Colonic mucosa (tissue), 4 donors: ENCODE data around the gene SIRT7. TPM values are rescaled to one million over a fixed set of nuclear protein-coding genes. Genes with fewer than 3 reads are reported as not detected.

ENCODE experiments used
- DNase-seq: peaks from one replicate; pipeline ENCODE4 v3.0.0-alpha.2; 2020
- H3K27ac ChIP-seq: fragments of 200-600 bp; one replicate; pipeline ENCODE4 v1.8.0; 2021
- H3K27me3 ChIP-seq: fragments of 200-600 bp; one replicate; pipeline ENCODE4 v1.8.0; 2021
- H3K36me3 ChIP-seq: fragments of 200-600 bp; one replicate; pipeline ENCODE4 v1.8.0; 2021
- H3K4me1 ChIP-seq: fragments of 200-600 bp; one replicate; pipeline ENCODE4 v1.8.0; 2021; ENCODE audit warnings: mild to moderate bottlenecking
- H3K4me3 ChIP-seq: fragments of 200-600 bp; one replicate; pipeline ENCODE4 v1.8.0; 2021
- H3K9ac ChIP-seq, 2 donors: one replicate each; pipeline ENCODE4 v1.7.0; 2013; ENCODE audit warnings: control low read depth in 2 of 2, low read depth in 2 of 2, low read length in 2 of 2
- H3K9me3 ChIP-seq: fragments of 200-600 bp; one replicate; pipeline ENCODE4 v1.8.0; 2021
- intact Hi-C: fragments of 100-400 bp; cut with DNase I; formaldehyde crosslinking; loops from one replicate; pipeline ENCODE4 v1.14.1; 2022
- total RNA-seq, 2 donors: library from RNA; stranded (reverse); fragmentation: NEBNext Ultra II Directional in 1 of 2; extraction: Animal tissue kit (Norgen Biotek cat#: 25700) in 1 of 2; gene quantifications; one replicate each; pipeline ENCODE4 v1.2.1, GENCODE V29; 2021
- TF ChIP-seq, protein P1 (sequence below): fragments of 200-600 bp; IDR thresholded peaks from one replicate; pipeline ENCODE4 v1.8.0; 2022; ENCODE audit warnings: antibody characterized with exemption, mild to moderate bottlenecking
- donor health status: healthy.
- donor health status: DM: no; HTN: no; CAD: no.
- donor health status: DM: no; HTN: no; CAD: no.

The SIRT7 gene
- total RNA-seq, 2 donors from 2014 or later: 43.3 to 81.9 TPM

DNA sequence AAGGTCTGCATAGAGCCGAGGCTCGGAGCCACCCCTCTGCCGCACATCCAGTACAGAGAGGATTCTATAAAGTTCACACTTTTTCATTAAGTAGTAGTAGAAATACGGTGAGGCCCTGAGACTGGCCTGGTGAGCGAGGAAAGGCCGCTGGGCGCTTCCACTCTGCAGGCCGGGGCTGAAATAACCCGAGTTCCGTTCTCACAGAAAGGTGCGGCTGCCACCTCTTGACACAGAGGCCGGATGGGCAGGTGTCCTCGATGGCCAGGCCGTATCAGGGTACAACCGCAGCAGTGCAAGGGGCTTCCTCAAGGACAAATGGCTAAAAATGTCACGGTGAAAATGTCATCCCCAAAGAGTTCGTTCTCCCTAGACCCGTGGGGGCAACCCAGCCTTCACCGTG is 6.0 kb downstream of the SIRT7 start:
- Histone ChIP-seq H3K4me1 (peaks cover 5% of the 10 kb centered on the region), H3K9ac (no peak overlapping the region), H3K4me3 (no peak overlapping the region), H3K36me3 (peaks cover 13% of the 10 kb centered on the region), H3K9me3 (no peaks in the 10 kb centered on the region), H3K27me3 (no peaks in the 10 kb centered on the region), H3K27ac (no peak overlapping the region)
- TF ChIP-seq, protein P1, sequence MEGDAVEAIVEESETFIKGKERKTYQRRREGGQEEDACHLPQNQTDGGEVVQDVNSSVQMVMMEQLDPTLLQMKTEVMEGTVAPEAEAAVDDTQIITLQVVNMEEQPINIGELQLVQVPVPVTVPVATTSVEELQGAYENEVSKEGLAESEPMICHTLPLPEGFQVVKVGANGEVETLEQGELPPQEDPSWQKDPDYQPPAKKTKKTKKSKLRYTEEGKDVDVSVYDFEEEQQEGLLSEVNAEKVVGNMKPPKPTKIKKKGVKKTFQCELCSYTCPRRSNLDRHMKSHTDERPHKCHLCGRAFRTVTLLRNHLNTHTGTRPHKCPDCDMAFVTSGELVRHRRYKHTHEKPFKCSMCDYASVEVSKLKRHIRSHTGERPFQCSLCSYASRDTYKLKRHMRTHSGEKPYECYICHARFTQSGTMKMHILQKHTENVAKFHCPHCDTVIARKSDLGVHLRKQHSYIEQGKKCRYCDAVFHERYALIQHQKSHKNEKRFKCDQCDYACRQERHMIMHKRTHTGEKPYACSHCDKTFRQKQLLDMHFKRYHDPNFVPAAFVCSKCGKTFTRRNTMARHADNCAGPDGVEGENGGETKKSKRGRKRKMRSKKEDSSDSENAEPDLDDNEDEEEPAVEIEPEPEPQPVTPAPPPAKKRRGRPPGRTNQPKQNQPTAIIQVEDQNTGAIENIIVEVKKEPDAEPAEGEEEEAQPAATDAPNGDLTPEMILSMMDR: peak; percentile 6
- DNase-seq: no peak
- intact Hi-C loops: no loop called here

DNA sequence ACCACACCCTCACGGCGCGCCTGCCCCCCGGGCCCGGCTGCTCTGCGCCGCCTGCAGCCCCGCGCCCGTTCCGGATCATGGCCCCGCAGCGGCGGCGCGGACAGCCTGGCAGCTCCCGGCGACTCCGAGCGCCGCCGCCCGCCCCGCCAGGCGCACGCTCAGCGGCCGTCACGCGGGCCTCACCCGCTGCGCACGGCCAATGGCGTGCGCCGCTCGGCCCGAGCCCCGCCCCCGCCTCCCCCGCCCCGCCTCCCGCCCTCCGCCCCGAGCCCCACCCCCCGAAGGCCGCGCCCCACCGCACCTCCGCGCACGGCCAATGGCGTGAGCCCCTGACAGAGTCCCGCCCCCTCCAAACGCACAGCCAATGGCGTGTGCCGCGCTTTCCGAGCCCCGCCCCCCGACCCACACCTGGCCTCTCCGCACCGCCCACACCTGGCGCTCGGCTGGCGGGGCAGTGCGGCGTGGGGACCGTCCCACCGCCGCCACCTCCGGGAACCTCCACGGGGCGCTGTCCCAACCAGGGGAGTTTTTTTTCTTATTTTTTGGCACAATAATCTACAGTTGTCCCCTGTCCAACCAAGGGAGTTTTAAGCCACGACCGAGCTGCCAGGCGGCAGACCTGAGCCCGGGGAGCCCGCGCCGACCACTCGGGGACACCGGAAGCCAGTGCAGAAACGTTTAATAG is 6.6 kb downstream of the SIRT7 start, which contains the start of gene PCYT2:
Gene PCYT2 (minus strand): TSS at position 123 of the 685 bp plus-strand sequence. CDS start 44 bp downstream, at position 79.
- Histone ChIP-seq H3K9ac (peak within 1 kb of the TSS; percentile 80 to 83), H3K4me1 (no peaks in the 10 kb centered on the region), H3K36me3 (peaks cover 13% of the 10 kb centered on the region), H3K27me3 (no peaks in the 10 kb centered on the region), H3K9me3 (no peaks in the 10 kb centered on the region), H3K27ac (peak within 1 kb of the TSS; percentile 71), H3K4me3 (peak within 1 kb of the TSS; percentile 95)
- peak; percentile 95 for DNase-seq
- TF ChIP-seq, protein P1: peak; percentile 15
- intact Hi-C loops: no loop called here

DNA sequence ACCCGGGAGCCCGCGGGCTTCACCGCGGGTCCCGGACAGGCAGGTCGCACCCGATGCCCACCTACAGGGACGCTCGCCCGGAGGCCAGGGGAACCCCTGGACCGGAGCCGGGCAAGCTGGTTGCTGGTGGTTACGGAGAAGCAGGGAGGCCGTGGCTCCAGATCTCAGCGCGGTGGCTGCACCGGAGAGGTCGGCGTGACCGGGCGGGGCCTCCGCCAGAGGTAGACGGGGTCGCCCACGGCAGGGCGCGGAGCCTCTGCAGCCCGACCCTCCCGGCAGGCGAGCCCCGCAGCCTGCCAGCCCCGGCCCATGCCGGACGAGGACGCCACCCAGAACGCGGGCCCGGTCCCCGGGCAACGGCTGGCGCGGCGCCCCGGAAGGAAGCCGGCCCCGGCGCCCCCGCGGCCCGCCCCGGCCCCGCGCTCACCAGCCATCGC is 7.1 kb downstream of the SIRT7 start:
- peaks cover 13% of the 10 kb centered on the region for H3K36me3 ChIP-seq
- no peaks in the 10 kb centered on the region for H3K27me3 ChIP-seq
- no peaks in the 10 kb centered on the region for H3K4me1 ChIP-seq
- intact Hi-C loops: no loop called here
- TF ChIP-seq, protein P1: no peak
- H3K27ac ChIP-seq: peak overlapping the region; percentile 71
- H3K4me3 ChIP-seq: peak overlapping the region; percentile 95
- H3K9me3 ChIP-seq: no peaks in the 10 kb centered on the region
- H3K9ac ChIP-seq: peak overlapping the region; percentile 80 to 83
- DNase-seq: no peak

DNA sequence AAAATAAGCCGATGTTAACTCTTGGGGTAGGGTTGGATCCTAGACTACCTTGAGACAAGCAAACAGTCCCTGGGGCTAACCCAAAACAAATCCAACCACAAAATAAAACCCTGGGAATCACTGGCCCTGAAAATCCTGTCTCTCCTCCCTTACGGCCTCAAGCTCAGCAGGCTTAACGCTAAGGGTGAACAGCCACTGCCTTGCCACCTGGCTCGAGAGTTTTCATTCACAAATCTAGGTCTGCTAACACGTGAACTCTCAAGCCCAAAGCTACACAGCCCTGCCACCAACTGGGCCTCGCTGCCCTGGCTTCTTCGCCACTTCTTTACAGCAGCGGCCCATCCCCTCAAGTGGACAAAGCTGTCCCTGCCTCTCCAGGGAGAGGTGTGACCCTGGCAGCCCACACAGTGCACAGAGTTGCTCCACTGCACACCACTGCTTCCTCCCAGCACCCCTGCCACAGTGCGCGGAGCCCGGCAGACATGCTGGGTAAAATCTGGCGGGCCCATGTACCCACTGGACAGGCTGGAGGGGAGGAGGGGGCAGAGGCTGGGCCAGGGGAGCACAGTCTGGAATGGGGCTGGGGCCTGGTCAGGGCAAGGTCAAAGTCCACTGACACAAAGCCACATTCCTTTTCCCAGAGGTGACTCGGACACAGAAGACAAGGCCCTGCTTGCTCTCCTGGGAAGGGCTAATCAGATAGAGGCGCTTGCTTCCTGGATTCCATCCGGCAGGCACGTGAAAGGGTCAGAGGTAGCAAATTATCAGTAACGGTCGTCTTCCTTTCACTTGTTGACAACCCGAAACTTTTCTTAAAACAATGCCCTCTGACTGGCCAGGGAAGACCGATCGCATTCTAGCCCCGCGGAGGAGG is 7.8 kb downstream of the SIRT7 start:
- Histone ChIP-seq H3K4me3 (peak overlapping the region; percentile 95), H3K27me3 (no peaks in the 10 kb centered on the region), H3K9me3 (no peaks in the 10 kb centered on the region), H3K27ac (peak overlapping the region; percentile 71), H3K9ac (peak overlapping the region; percentile 80 to 83), H3K4me1 (no peaks in the 10 kb centered on the region), H3K36me3 (peaks cover 13% of the 10 kb centered on the region)
- intact Hi-C loops: no loop called here
- TF ChIP-seq, protein P1: no peak
- peak; percentile 64 for DNase-seq

DNA sequence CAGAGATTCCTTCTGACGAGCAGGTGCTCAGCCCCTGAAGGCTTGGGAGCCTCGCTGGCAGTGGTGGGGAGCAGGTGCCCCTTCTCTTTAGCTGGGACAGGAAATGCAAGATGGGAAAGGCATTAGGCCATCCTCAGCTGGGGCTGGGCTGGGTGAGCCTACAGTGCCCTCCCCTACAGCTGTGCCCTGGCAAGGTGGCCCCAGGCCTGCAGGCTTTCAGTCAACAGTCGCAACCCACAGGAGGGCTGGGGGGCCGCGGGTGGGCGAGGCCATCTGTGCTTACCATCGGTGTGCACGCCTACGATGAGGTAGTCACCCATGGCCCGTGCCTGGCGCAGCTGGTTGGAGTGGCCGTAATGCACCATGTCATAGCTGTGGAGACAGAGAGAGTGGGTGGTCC is 8.7 kb downstream of the SIRT7 start:
- Histone ChIP-seq H3K27me3 (no peaks in the 10 kb centered on the region), H3K4me1 (no peaks in the 10 kb centered on the region), H3K9ac (no peak overlapping the region), H3K9me3 (no peaks in the 10 kb centered on the region), H3K36me3 (peaks cover 10% of the 10 kb centered on the region), H3K4me3 (no peak overlapping the region), H3K27ac (no peak overlapping the region)
- intact Hi-C loops: no loop called here
- no peak for DNase-seq
- TF ChIP-seq, protein P1: no peak
